Esophagus (tissue), 2 donors: ENCODE measurements around the gene EIF3D. TPM values are rescaled to one million over a fixed set of nuclear protein-coding genes. Genes with fewer than 3 reads are reported as not detected.

Experiments used
- H3K27ac ChIP-seq, 2 donors: one replicate each; pipeline ENCODE4 v1.5.1; 2013; ENCODE audit warnings: low read depth in 2 of 2, mild to moderate bottlenecking in 2 of 2, inconsistent platforms in 1 of 2, low read length in 1 of 2, moderate library complexity in 1 of 2
- H3K27me3 ChIP-seq, 2 donors: one replicate each; pipeline ENCODE4 v1.6.1; 2013; ENCODE audit warnings: low read length in 2 of 2, control low read depth in 1 of 2, mild to moderate bottlenecking in 1 of 2; ENCODE audit not compliant: insufficient read depth in 2 of 2, control insufficient read depth in 1 of 2
- H3K36me3 ChIP-seq, 2 donors: one replicate each; pipeline ENCODE4 v1.6.1; 2013; ENCODE audit warnings: low read length in 1 of 2; ENCODE audit not compliant: control insufficient read depth in 2 of 2, insufficient read depth in 2 of 2
- H3K4me1 ChIP-seq, 2 donors: one replicate each; pipeline ENCODE4 v1.6.1; 2013; ENCODE audit warnings: low read length in 1 of 2; ENCODE audit not compliant: control insufficient read depth in 2 of 2, insufficient read depth in 2 of 2
- H3K4me3 ChIP-seq, 2 donors: one replicate each; pipeline ENCODE4 v1.5.1; 2013; ENCODE audit warnings: low read length in 2 of 2, mild to moderate bottlenecking in 2 of 2, low read depth in 1 of 2, moderate library complexity in 1 of 2
- H3K9me3 ChIP-seq, 2 donors: one replicate each; pipeline ENCODE4 v1.6.1; 2013; ENCODE audit warnings: mild to moderate bottlenecking in 2 of 2, low read depth in 1 of 2, low read length in 1 of 2, moderate library complexity in 1 of 2; ENCODE audit not compliant: control insufficient read depth in 2 of 2, insufficient read depth in 1 of 2
- WGBS, 2 donors: extraction: QIAGEN DNeasy Blood & Tissue Kit; methylation state at CpG; one replicate each; pipeline ENCODE4 v1.1.7; 2013; 5-methylcytosine and 5-hydroxymethylcytosine counted together
- polyA plus RNA-seq, 2 donors: library from polyadenylated mRNA; stranded (reverse); fragments of 200-250 nt; gene quantifications; one replicate each; pipeline ENCODE4 v1.2.3, GENCODE V29; 2013
- donor health status: healthy with polysubstance abuse.
- donor health status: Bipolar disorder and iron deficiency.

Gene EIF3D
- polyA plus RNA-seq, 2 donors: 129 to 194 TPM

GRCh38 chr22:36463783-36464184 lies 65.2 kb downstream of the EIF3D start:
- H3K9me3 ChIP-seq: no peaks in the 10 kb centered on the region
- H3K27ac ChIP-seq: peak overlapping the region; percentile 52 to 67
- H3K4me3 ChIP-seq: no peak overlapping the region
- WGBS, 2 donors: 72 to 78% methylated on average over 17 of the region's 17 CpGs
- peaks cover 0 to 9% of the 10 kb centered on the region in 2 donors for H3K36me3 ChIP-seq
- peaks cover 6 to 23% of the 10 kb centered on the region in 2 donors for H3K4me1 ChIP-seq
- H3K27me3 ChIP-seq: no peaks in the 10 kb centered on the region

DNA sequence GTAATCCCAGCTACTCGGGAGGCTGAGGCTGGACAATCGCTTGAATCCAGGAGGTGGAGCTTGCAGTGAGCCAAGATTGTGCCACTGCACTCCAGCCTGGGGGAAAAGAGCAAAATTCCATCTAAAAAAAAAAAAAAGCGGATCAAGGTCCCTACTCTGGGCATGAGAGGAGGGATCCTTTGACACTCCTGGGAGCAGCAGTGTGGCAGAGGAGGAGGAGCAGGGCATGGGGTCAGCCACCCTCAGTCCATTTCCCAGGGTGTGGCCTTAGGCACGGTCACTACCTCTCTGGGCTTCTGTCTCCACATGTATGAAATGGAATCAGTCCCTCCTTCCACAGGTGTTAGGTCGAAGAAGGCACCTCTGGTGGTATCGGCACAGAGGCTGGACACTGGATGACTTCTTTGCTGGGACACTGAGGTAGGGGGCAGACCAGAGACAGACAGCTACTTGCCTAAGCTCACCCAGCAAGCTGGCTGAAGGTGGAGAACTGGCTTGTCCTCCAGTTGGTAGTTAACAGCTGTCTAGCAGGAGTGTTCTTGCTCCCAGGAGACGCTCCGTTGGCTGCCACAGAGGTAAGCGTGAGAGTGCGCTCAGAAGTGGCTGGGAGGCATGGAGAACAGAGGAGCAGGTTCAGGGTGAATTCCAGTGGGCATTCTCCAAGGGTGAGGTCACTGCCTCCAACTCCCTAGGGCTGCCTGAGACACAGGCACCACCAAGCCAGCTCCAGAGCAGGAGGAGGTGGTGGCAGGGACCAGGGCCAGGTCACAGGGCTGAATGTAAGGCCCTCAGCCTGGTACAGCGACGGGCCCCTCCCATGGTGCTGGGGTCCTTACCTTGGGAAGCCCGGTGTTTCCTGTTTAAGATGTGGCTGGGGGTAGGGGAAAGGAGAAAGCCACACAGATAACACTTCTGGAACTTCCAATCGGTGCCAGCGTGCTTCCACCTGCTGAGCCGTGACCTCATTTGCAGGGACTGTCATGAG lies 67.0 kb downstream of the EIF3D start:
- H3K4me3 ChIP-seq: no peak overlapping the region
- no peaks in the 10 kb centered on the region for H3K27me3 ChIP-seq
- peaks cover 0 to 5% of the 10 kb centered on the region in 2 donors for H3K36me3 ChIP-seq
- H3K9me3 ChIP-seq: no peaks in the 10 kb centered on the region
- 59 to 68% methylated on average over 16 of the region's 16 CpGs for WGBS, 2 donors
- peak overlapping the region; percentile 28 to 47 for H3K27ac ChIP-seq
- peaks cover 4 to 23% of the 10 kb centered on the region in 2 donors for H3K4me1 ChIP-seq

Other genes with a start within 250 kb of the EIF3D start
- gene MYH9, start 141.2 kb downstream of the EIF3D start, polyA plus RNA-seq: 100 to 1,000 TPM; 107 to 114 TPM
- gene TXN2, start 47.5 kb downstream of the EIF3D start, polyA plus RNA-seq: 10 to 100 TPM; 53.5 to 81.8 TPM
- gene FOXRED2, start 22.1 kb downstream of the EIF3D start, polyA plus RNA-seq: 1 to 10 TPM; 3.2 to 3.7 TPM
- not detected for gene CACNG2, start 174.6 kb upstream of the EIF3D start, polyA plus RNA-seq
- gene IFT27, start 247.0 kb upstream of the EIF3D start, polyA plus RNA-seq: 10 to 100 TPM; 10.3 to 16.0 TPM